HL-60/S4 treated with phorbol 12-myristate 13-acetate at 8.2 ng/mL for 4 days and 3 days (cell line): Measurements from ENCODE around the gene WDR72.
"Not testable (repeated sequence)": the region's sequence is repeated elsewhere in the genome, so short reads cannot be mapped to it uniquely, and the experiment has no call there.

Experiments
- in situ Hi-C: fragments of 300-500 bp; cut with MboI; formaldehyde crosslinking; loops from 2 replicates; pipeline ENCODE4 v1.15.0; 2022; ENCODE audit warnings: low sequenced_read_pairs

The WDR72 gene

GRCh38 chr15:53710906-53711305 is 48.6 kb downstream of the WDR72 start:
- in situ Hi-C loops, result no loop called here

DNA sequence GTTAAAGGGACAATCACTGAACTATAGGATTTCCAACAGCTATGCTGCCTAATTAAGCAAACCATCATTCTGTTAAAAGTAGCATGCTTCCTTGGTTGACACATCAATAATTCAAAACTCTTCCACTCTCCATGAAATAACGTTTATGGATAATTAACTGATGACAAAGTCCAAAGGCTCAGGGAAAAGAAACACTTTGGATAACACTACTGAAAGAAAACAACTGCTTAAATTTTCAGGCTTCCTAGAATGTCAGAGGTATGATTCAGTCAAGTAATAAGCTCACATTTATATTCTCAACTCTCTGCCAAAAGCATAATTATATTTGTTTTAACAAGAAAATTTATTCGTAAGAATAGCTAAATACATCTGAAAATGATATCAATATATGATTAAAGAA is 49.6 kb downstream of the WDR72 start:
- in situ Hi-C loops, result no loop called here

DNA sequence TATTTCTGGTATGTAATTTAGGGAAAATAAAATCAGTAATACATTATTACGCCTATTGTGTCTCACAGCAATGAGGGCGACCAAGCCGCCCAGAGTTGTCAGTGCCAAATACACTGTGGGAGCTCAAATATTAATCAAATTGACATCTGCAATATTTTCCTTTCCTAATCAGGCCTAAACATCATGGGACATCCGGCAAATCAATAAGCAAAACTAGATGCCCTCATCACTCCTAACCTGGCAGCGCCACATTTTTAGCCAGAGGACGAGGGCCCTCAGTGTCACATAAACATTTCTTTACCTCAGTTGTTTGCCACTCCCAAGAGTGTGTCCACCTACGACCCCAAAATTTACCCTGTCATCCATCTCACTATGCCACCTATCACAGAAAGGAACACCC is 64.1 kb downstream of the WDR72 start:
- in situ Hi-C loops, result no loop called here

DNA sequence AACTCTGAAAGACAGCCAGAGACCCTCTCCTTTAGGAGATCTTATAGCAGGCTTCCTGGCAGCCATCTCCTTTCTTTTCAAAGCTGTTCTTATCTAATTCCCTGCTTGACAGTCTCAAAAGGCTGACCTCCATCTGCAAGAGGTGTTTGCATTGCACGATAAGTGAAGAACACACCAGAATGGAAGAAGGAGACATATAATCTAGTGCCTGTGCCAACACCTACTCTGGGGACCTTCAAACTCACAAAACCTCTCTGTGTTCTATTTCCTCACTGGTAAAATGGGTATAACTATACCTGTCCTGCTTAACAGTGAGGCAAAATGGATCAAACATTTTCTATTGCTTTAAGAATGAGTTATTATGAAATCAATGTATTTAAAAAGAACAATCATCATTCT is 65.0 kb downstream of the WDR72 start:
- in situ Hi-C loops, result no loop called here

- in situ Hi-C loops, result no loop called here
These were observed 65.6 kb downstream of the WDR72 start for GRCh38 chr15:53693729-53694475.

DNA sequence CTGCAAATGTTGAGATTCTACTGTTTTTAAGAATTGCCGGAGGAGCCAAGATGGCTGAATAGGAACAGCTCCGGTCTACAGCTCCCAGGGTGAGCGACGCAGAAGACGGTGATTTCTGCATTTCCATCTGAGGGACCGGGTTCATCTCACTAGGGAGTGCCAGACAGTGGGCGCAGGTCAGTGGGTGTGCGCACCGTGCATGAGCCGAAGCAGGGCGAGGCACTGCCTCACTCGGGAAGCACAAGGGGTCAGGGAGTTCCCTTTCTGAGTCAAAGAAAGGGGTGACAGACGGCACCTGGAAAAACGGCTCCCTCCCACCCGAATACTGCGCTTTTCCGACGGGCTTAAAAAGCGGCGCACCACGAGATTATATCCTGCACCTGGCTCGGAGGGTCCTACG is 75.3 kb downstream of the WDR72 start:
- in situ Hi-C loops, result not testable (repeated sequence)

- in situ Hi-C loops, result no loop called here
These were observed 78.4 kb downstream of the WDR72 start for GRCh38 chr15:53681056-53681455.

DNA sequence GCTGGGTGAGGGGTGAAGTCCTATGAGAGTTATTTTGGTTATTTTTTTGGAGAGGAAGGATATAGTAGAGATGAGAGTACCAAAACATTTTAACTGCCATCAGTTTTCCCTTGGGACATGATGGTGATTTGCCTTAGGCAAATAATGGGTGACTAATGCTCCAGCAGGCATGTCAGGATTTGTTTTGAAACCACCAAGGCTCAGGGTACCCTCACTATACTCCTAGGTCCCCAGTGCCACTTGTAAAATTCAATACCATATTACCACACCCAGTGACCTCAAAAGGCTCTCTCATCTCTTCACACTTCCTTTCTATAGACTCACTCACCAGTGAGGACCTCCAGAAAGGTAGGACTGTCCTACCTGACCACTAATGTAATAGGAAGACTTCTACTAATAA is 83.6 kb downstream of the WDR72 start:
- in situ Hi-C loops, result no loop called here

DNA sequence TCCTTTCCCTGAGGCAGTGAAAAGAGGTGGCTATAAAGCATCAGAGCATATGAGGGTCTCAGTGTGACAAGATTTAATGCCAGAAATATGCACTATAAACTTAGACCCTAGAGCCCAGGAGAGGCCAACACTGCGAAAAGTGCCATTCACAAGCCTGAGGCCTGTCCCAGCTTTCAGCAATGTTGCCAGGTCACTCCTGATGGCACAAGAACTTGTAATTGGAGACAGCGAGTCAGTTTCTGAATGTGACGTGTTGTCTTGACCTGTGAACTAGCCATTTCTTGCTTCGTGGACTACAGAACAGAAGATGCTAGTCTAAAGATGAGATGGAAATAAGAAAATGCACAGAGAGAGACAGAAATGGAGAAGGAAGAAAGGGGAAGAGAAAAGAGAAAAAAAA is 87.9 kb downstream of the WDR72 start:
- in situ Hi-C loops, result no loop called here

DNA sequence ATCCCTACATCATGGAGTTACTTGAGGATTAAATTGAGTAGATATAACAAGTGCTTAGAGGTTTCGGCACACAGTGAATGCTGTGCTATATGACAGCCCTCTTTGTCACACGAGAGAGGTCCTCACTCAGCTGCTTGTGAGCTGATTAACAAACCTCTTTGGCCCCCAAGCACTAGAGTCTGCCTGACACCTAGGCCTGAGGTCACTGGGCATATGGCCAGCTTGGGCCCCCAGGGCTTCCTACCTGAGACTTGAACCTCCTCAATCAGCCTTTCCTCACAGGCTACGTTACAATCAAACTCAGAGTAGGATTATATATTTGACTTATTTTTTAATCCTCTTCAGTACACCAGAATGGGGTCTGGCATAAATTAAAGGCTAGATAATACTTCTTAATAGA is 88.8 kb downstream of the WDR72 start:
- in situ Hi-C loops, result no loop called here

DNA sequence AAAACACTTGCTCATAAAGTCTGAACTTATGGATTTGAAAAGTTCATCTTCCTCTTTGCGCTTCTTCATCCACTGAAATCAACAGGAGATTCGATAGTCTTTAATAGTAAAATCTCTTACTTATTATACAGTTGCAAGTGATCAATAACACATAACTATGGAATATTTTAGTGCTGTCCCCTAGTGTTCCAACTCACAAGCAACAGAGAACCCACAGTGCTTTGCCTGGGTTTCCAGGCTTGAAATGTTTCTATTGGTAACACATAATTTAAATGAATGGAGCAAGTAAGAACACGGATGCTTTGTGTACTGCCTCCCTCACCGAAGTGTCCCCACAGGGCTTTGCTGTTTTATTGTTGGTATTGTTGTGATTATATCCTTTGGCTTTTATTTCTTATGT is 93.5 kb downstream of the WDR72 start:
- in situ Hi-C loops, result no loop called here

DNA sequence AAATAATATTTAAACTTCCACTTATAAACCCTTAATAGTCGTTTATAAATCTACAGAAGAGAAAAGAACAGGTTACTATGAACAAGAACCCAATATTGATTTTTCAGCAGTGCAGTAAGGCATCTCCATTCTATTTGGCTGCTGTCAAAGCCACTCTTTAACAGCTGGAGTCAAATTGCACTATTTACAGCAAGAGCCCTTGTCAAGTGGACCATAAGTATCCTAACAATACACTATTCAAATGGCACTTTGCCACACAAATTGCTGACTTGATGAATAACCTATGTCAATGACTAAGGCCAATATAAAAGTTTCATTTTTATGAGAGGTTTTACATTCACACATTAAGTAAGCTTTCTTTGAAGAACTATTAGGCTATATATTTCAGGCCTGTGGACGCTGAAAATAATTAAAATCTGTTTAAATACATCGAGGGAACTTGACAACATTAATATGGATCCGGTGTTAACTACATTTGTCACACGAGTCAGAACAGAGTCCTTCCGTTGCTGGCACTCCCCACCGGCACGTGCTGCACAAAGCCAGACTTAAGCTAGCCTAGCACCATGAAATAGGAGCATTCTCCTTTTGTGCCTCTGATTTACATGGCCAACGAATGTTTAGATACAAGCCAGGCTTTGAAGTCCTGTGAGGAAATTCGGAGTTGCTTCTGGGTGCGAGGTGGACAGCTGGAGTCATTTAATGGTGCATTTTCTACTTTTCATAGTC is 100.5 kb downstream of the WDR72 start:
- in situ Hi-C loops, result no loop called here

DNA sequence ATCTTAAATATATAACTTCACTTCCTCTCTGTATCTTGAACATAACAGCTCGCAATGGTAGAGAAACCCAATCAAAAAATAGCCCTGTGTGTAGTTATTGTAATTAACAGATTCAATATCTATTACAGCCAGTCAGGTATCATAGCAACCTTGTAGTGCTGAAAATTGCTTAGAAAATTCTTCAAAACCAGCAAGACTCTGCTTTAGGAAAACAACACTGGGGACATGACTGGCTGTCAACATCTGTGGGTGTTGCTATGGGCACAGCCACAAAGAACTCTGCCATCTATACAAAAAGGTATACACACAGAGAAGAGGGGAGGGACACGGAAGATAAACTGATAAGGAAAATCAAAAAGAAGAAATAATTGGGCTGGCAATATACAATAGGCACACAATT is 101.2 kb downstream of the WDR72 start:
- in situ Hi-C loops, result no loop called here

GRCh38 chr15:53648934-53649333 is 110.5 kb downstream of the WDR72 start:
- in situ Hi-C loops, result no loop called here

GRCh38 chr15:53644660-53645059 is 114.8 kb downstream of the WDR72 start:
- in situ Hi-C loops, result no loop called here

- in situ Hi-C loops, result no loop called here
These were observed 124.9 kb downstream of the WDR72 start for GRCh38 chr15:53634517-53635106.

DNA sequence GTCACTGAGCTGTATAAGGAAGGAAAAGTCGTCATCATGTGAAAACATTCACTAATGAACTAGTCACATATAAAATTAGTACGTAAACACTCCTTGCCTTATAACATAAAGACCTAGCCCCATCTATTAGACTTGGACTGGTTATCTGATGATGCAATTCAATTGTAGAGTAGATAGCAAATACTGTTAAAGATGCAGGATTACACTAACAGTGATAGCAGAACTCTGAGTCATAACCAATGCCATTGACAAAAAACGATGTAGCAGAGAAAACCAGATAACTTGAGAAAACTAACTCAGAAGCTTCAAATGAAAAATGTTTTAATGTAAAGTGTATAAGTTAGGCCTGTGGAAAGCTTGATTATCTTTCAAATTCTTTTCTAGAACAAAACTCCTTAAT is 132.2 kb downstream of the WDR72 start:
- in situ Hi-C loops, result no loop called here

GRCh38 chr15:53625962-53626845 is 133.3 kb downstream of the WDR72 start:
- in situ Hi-C loops, result no loop called here

DNA sequence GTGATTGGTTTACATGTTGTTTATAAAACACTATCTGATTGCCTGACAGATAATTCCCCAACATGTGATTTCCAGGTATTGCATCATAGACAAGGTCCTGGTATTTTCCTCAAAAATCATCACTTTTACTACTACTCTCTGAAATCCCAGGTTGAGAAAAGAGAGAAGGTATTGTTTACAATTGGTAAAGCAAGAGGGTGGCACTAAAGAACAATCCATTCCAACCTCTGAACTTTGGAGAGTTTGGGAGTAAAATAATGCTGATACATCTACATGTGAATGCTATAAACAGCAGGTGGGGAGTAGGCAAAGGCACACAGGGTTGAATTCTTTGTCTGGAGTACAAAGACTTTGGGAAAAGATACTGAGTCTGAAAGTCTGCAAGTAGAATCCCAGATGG is 134.2 kb downstream of the WDR72 start:
- in situ Hi-C loops, result no loop called here

DNA sequence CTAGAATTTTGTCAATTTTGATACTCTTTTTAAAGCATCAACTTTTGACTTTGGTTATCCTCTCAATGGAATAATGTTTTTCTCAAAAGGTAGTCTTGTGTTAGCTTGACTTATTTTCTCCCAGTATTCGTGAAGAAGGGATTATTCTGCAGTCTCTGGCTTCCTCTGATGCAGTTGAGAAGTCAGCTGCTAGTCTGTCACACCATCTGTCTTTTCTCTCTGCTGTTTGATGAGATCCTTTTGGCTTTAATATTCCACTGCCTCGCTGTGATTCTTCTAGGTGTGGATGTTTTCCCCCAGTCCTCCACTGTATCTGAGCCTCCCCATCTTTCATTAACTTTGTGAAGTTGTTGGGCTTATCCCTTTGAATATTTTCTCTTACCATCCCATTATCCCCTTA is 141.0 kb downstream of the WDR72 start:
- in situ Hi-C loops, result no loop called here
